ACHN (cell line): ENCODE results near the gene MEX3D.

Experiments used
- DNase-seq: peaks from one replicate; pipeline ENCODE4 v3.0.0-alpha.2; 2015
- in situ Hi-C: cut with HindIII; loops from 2 replicates; pipeline ENCODE4 v1.10.0; 2017; ENCODE audit warnings: low sequenced_read_pairs, low pct_ligation_motif_present, low pct_unique_long_range_greater_than_20kb

MEX3D gene

GRCh38 chr19:1512671-1513498 lies 55.2 kb downstream of the MEX3D start, which contains the start of gene ADAMTSL5:
TSS of gene ADAMTSL5 (minus strand) at chr19:1513019. CDS start at chr19:1510943, 2,076 bp downstream.
- peak; percentile 72 for DNase-seq
- in situ Hi-C loops = no loop called here

- DNase-seq = no peak
- in situ Hi-C loops = no loop called here
These were observed 56.5 kb downstream of the MEX3D start for GRCh38 chr19:1511318-1512317.

GRCh38 chr19:1510807-1511206 lies 57.3 kb downstream of the MEX3D start:
- in situ Hi-C loops = no loop called here
- no peak for DNase-seq

GRCh38 chr19:1510442-1510806 lies 57.7 kb downstream of the MEX3D start:
- no peak for DNase-seq
- in situ Hi-C loops = no loop called here

- DNase-seq = no peak
- in situ Hi-C loops = no loop called here
These were observed 58.3 kb downstream of the MEX3D start for GRCh38 chr19:1509602-1510441.

GRCh38 chr19:1508507-1508856 lies 59.6 kb downstream of the MEX3D start:
- in situ Hi-C loops = no loop called here
- no peak for DNase-seq

- peak; percentile 89 for DNase-seq
- in situ Hi-C loops = no loop called here
These were observed 60.2 kb downstream of the MEX3D start for GRCh38 chr19:1507763-1508506.

GRCh38 chr19:1507192-1507660 lies 60.9 kb downstream of the MEX3D start:
- in situ Hi-C loops = no loop called here

GRCh38 chr19:1505991-1506881 lies 61.9 kb downstream of the MEX3D start:
- in situ Hi-C loops = no loop called here
- no peak for DNase-seq

More at GRCh38 chr19:1507192-1507660, 60.9 kb downstream of the MEX3D start:
- DNase-seq = no peak

GRCh38 chr19:1505012-1505411 lies 63.1 kb downstream of the MEX3D start:
- DNase-seq = no peak
- in situ Hi-C loops = no loop called here
